Fibroblast of upper back skin (primary cell): Measurements from ENCODE around the gene ZSWIM4.

ENCODE experiments used
- DNase-seq: peaks from one replicate; pipeline ENCODE4 v3.0.0-alpha.2; 2013

Gene ZSWIM4

GRCh38 chr19:13838435-13839129 is 43.3 kb downstream of the ZSWIM4 start:
- DNase-seq = no peak

GRCh38 chr19:13839130-13839937 is 44.1 kb downstream of the ZSWIM4 start:
- DNase-seq = peak; percentile 80

GRCh38 chr19:13839938-13840304 is 44.7 kb downstream of the ZSWIM4 start:
- DNase-seq = no peak

GRCh38 chr19:13840305-13841085 is 45.3 kb downstream of the ZSWIM4 start:
- no peak for DNase-seq

GRCh38 chr19:13841086-13841961 is 46.1 kb downstream of the ZSWIM4 start:
- no peak for DNase-seq

GRCh38 chr19:13841962-13842290 is 46.7 kb downstream of the ZSWIM4 start:
- DNase-seq = no peak

- peak; percentile 78 for DNase-seq
Measured at GRCh38 chr19:13842291-13843103, 47.3 kb downstream of the ZSWIM4 start.

- DNase-seq = peak; percentile 74
Measured at GRCh38 chr19:13843104-13843921, 48.1 kb downstream of the ZSWIM4 start.

- no peak for DNase-seq
Measured at GRCh38 chr19:13844130-13844631, 48.9 kb downstream of the ZSWIM4 start.

GRCh38 chr19:13846557-13847406 is 51.5 kb downstream of the ZSWIM4 start:
- DNase-seq = peak; percentile 89

GRCh38 chr19:13847407-13848339 is 52.4 kb downstream of the ZSWIM4 start:
- peak; percentile 94 for DNase-seq

GRCh38 chr19:13848340-13848677 is 53.1 kb downstream of the ZSWIM4 start:
- DNase-seq = no peak

GRCh38 chr19:13848798-13849676 is 53.8 kb downstream of the ZSWIM4 start:
- DNase-seq = no peak

GRCh38 chr19:13849991-13850909 is 55.0 kb downstream of the ZSWIM4 start:
- DNase-seq = peak; percentile 75

GRCh38 chr19:13850910-13851733 is 55.9 kb downstream of the ZSWIM4 start:
- DNase-seq = peak; percentile 95
